ENCODE measurements around the gene SPOCK1. TPM values are rescaled to one million over a fixed set of nuclear protein-coding genes. Genes with fewer than 3 reads are reported as not detected.

Gene SPOCK1
- total RNA-seq, 1 donor from 2014 or later, result 43.4 TPM

GRCh38 chr5:137223324-137224295 lies 275.5 kb downstream of the SPOCK1 start:
- no peak for DNase-seq (ENCODE audit: low spot score)
- intact Hi-C loops (cut with DNase I), result no loop called here

GRCh38 chr5:137221943-137222342 lies 277.2 kb downstream of the SPOCK1 start:
- DNase-seq (ENCODE audit: low spot score), result no peak
- intact Hi-C loops (cut with DNase I), result no loop called here

- DNase-seq (ENCODE audit: low spot score), result no peak
- intact Hi-C loops (cut with DNase I), result no loop called here
These were observed 278.6 kb downstream of the SPOCK1 start for GRCh38 chr5:137220523-137220927.

GRCh38 chr5:137218896-137219295 lies 280.2 kb downstream of the SPOCK1 start:
- DNase-seq (ENCODE audit: low spot score), result no peak
- intact Hi-C loops (cut with DNase I), result loop anchor here (5.0 kb wide), 1 partner anchor 417 kb away; no protein-coding TSS in a partner anchor

GRCh38 chr5:137218471-137218870 lies 280.7 kb downstream of the SPOCK1 start:
- intact Hi-C loops (cut with DNase I), result loop anchor here (5.0 kb wide), 1 partner anchor 416 kb away; no protein-coding TSS in a partner anchor
- DNase-seq (ENCODE audit: low spot score), result no peak

GRCh38 chr5:137217599-137218200 lies 281.4 kb downstream of the SPOCK1 start:
- no peak for DNase-seq (ENCODE audit: low spot score)
- intact Hi-C loops (cut with DNase I), result loop anchor here (5.0 kb wide), 1 partner anchor 415 kb away; no protein-coding TSS in a partner anchor

- no peak for DNase-seq (ENCODE audit: low spot score)
- intact Hi-C loops (cut with DNase I), result loop anchor here (5.0 kb wide), 1 partner anchor 415 kb away; no protein-coding TSS in a partner anchor
These were observed 282.0 kb downstream of the SPOCK1 start for GRCh38 chr5:137216976-137217598.

GRCh38 chr5:137215780-137216179 lies 283.3 kb downstream of the SPOCK1 start:
- DNase-seq (ENCODE audit: low spot score), result no peak
- intact Hi-C loops (cut with DNase I), result loop anchor here (5.0 kb wide), 1 partner anchor 413 kb away; no protein-coding TSS in a partner anchor

- DNase-seq (ENCODE audit: low spot score), result no peak
- intact Hi-C loops (cut with DNase I), result loop anchor here (5.0 kb wide), 1 partner anchor 413 kb away; no protein-coding TSS in a partner anchor
These were observed 283.9 kb downstream of the SPOCK1 start for GRCh38 chr5:137215261-137215660.

GRCh38 chr5:137214446-137215189 lies 284.5 kb downstream of the SPOCK1 start:
- intact Hi-C loops (cut with DNase I), result loop anchor here (5.0 kb wide), 1 partner anchor 412 kb away; no protein-coding TSS in a partner anchor
- no peak for DNase-seq (ENCODE audit: low spot score)

- no peak for DNase-seq (ENCODE audit: low spot score)
- intact Hi-C loops (cut with DNase I), result no loop called here
These were observed 286.7 kb downstream of the SPOCK1 start for GRCh38 chr5:137212471-137212870.

- intact Hi-C loops (cut with DNase I), result no loop called here
- DNase-seq (ENCODE audit: low spot score), result no peak
These were observed 289.8 kb downstream of the SPOCK1 start for GRCh38 chr5:137209232-137209809.

GRCh38 chr5:137207023-137207760 lies 291.9 kb downstream of the SPOCK1 start:
- intact Hi-C loops (cut with DNase I), result no loop called here

GRCh38 chr5:137206030-137206715 lies 293.0 kb downstream of the SPOCK1 start:
- intact Hi-C loops (cut with DNase I), result no loop called here
- no peak for DNase-seq (ENCODE audit: low spot score)

More at GRCh38 chr5:137207023-137207760, 291.9 kb downstream of the SPOCK1 start:
- no peak for DNase-seq (ENCODE audit: low spot score)

- DNase-seq (ENCODE audit: low spot score), result no peak
- intact Hi-C loops (cut with DNase I), result no loop called here
These were observed 293.7 kb downstream of the SPOCK1 start for GRCh38 chr5:137205231-137206027.

- no peak for DNase-seq (ENCODE audit: low spot score)
- intact Hi-C loops (cut with DNase I), result no loop called here
These were observed 296.0 kb downstream of the SPOCK1 start for GRCh38 chr5:137203011-137203632.
